ENCODE data around the gene PWWP2A.

DNA sequence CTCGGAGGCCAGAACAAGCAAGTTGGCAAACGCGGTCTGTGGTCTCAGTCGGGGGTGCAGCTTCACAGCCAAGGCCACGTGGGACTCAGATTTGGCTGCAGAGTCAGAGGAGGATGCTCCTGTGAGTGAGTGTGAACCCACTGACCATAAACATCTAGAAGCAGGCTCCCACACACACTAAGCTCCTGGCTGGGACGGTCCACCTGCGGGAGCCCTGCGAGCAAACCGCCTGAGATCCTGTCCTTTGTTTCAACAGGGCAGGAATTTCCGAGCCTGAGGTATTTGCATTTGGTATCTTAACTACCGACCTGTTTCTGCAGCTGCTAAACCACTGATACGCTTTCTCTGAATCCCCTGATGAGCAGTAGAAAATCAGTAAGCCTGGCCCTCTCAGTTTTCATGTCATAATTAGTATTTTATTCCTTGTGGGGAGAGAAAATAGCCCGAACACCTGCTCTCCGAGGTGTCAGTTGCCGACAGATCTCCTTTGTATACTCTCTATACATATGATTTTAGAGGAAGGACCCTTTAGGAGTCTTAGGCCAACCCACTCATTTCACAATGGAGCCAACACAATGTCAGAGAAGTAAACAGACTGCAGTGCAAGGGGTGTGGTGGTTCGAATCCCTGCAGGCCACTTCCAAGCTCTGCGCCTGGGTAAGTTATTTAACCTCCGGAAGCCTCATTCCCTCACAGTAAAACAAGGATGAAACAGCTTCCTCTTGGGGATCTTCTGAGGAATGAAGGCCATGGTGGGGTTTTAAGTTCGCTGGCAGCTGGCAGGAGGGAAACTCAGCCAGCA is 40.9 kb upstream of the PWWP2A start:
- TF ChIP-seq, protein P1, sequence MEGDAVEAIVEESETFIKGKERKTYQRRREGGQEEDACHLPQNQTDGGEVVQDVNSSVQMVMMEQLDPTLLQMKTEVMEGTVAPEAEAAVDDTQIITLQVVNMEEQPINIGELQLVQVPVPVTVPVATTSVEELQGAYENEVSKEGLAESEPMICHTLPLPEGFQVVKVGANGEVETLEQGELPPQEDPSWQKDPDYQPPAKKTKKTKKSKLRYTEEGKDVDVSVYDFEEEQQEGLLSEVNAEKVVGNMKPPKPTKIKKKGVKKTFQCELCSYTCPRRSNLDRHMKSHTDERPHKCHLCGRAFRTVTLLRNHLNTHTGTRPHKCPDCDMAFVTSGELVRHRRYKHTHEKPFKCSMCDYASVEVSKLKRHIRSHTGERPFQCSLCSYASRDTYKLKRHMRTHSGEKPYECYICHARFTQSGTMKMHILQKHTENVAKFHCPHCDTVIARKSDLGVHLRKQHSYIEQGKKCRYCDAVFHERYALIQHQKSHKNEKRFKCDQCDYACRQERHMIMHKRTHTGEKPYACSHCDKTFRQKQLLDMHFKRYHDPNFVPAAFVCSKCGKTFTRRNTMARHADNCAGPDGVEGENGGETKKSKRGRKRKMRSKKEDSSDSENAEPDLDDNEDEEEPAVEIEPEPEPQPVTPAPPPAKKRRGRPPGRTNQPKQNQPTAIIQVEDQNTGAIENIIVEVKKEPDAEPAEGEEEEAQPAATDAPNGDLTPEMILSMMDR (IDR thresholded peaks at IDR 0.05): no peak
- TF ChIP-seq POLR2AphosphoS5 (IDR thresholded peaks at IDR 0.05; ENCODE audit: low read depth, low read length) (no peak), REST (IDR thresholded peaks at IDR 0.05; ENCODE audit: insufficient read depth in 1 of 2, low read depth in 2 of 2, low read length in 1 of 2) (no peak), SIN3A (IDR thresholded peaks at IDR 0.05; ENCODE audit: borderline replicate concordance, insufficient read depth, low read depth, low read length) (no peak)
